LNCaP clone FGC (cell line): ENCODE measurements around the gene SLC35D1.

Experiments used
- DNase-seq: peaks from one replicate; pipeline ENCODE4 v3.0.0-alpha.2; 2011; ENCODE audit warnings: low read depth
- H3K4me3 ChIP-seq: 2 replicates; pipeline ENCODE4 v1.5.1; 2011; ENCODE audit warnings: mild to moderate bottlenecking, low read depth, low read length, control low read depth
- CTCF ChIP-seq: IDR thresholded peaks from 2 replicates; pipeline ENCODE4 v1.5.1; 2012; ENCODE audit warnings: mild to moderate bottlenecking; ENCODE audit not compliant: control insufficient read depth, insufficient read depth; ENCODE audit errors: extremely low read depth

The SLC35D1 gene

GRCh38 chr1:67031859-67032247 lies 22.1 kb downstream of the SLC35D1 start:
- no peak for DNase-seq
- no peak overlapping the region for H3K4me3 ChIP-seq
- no peak for TF ChIP-seq CTCF

DNA sequence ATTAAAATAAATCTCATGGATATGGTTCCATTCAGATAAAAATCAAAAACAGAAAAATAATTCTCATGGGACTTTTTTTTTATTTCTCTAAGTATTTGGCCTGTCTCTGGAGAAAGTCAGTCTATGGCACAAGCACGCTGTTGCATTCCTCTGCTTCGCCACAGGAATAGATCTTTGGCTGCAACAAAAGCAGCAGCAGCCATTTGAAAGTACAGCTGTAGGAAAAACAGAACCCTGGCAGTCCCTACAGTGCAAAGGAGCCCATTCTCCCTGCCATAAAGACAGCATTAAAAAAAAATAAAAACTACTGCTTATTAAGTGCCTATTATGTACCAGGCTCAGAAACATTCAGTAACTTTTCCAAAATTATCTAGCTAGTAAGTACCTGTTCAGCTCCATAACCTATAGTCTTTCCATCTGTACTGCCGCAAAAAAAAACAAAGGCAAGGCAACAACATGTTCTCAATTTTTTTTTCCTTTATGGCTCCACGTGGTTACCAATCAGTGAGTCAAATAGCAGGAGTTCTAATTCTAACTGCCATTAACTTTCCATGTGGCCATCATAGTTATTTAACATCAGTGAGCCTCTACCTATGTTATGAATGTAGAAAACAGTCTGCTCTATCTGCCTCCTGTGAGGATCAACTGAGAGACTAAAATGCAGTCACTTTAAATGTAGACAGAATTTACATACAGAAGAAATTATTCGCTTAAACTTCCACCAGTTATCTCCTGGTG lies 22.7 kb downstream of the SLC35D1 start:
- no peak for TF ChIP-seq CTCF
- H3K4me3 ChIP-seq: no peak overlapping the region
- no peak for DNase-seq

- H3K4me3 ChIP-seq: no peak overlapping the region
- no peak for DNase-seq
- TF ChIP-seq CTCF: no peak
Observed at GRCh38 chr1:67029472-67029871, 24.5 kb downstream of the SLC35D1 start.

GRCh38 chr1:67020765-67021164 lies 33.2 kb downstream of the SLC35D1 start:
- DNase-seq: no peak
- H3K4me3 ChIP-seq: no peak overlapping the region
- no peak for TF ChIP-seq CTCF

GRCh38 chr1:67020304-67020703 lies 33.6 kb downstream of the SLC35D1 start:
- no peak overlapping the region for H3K4me3 ChIP-seq
- no peak for TF ChIP-seq CTCF
- DNase-seq: no peak

DNA sequence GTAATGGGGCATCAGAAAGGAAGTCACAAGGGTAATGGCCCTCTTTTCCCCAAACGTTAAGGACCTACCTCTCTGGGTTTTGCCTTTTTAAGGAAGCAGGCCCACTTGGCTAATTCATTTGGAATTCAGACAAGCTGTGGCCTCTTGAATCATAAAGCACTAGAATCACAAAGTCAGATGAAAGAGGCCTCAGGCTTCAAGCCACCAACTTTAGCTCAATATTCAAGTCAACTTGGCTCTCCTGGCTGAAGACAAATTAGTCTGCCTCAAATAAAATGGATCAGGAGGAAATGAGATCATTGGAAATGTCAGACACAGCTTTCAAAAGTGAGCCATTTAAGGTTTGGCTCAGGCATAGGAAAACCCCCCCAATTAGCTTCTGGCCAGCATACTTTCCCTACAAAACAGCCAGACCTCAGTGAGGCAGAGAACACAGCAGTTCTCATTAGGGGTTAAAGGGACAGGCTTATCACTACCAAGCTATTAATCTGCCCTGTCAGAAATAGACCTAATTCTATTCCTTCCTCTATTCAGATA lies 34.3 kb downstream of the SLC35D1 start:
- no peak overlapping the region for H3K4me3 ChIP-seq
- TF ChIP-seq CTCF: no peak
- no peak for DNase-seq

DNA sequence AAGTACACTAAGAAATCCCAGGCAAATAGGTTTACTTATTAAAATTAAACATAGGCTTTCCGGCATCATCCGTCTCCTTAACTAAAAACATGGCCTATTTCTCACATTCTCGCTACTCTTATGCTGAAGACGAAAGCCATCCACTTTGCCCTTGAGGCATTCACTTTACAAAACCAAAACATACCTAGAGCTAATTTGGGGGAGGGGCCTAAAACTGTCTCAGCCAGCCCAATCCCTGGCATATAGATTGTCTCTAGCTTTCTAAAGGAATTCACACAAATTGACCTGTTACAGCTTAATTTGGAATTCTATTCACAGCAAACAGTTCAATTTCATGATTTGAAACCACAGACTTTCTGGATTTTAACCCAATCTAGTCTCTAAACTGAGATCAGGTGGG lies 34.8 kb downstream of the SLC35D1 start:
- no peak for TF ChIP-seq CTCF
- no peak overlapping the region for H3K4me3 ChIP-seq
- no peak for DNase-seq
